ENCODE results near the gene OPCML.

OPCML gene

GRCh38 chr11:133497477-133498140 lies 34.7 kb downstream of the OPCML start:
- Histone ChIP-seq H3K27me3 (ENCODE audit: insufficient read depth, poor library complexity, severe bottlenecking) (no peaks in the 10 kb centered on the region), H3K27ac (replicated peaks) (no peak overlapping the region), H3K4me3 (replicated peaks; ENCODE audit: insufficient read depth, low read length) (no peak overlapping the region)
- TF ChIP-seq SPI1 (IDR thresholded peaks at IDR 0.05; ENCODE audit: borderline replicate concordance, low read depth), result no peak
- no peak for TF ChIP-seq REST (IDR thresholded peaks at IDR 0.05; ENCODE audit: insufficient replicate concordance, low read depth)
- TF ChIP-seq, protein P1, sequence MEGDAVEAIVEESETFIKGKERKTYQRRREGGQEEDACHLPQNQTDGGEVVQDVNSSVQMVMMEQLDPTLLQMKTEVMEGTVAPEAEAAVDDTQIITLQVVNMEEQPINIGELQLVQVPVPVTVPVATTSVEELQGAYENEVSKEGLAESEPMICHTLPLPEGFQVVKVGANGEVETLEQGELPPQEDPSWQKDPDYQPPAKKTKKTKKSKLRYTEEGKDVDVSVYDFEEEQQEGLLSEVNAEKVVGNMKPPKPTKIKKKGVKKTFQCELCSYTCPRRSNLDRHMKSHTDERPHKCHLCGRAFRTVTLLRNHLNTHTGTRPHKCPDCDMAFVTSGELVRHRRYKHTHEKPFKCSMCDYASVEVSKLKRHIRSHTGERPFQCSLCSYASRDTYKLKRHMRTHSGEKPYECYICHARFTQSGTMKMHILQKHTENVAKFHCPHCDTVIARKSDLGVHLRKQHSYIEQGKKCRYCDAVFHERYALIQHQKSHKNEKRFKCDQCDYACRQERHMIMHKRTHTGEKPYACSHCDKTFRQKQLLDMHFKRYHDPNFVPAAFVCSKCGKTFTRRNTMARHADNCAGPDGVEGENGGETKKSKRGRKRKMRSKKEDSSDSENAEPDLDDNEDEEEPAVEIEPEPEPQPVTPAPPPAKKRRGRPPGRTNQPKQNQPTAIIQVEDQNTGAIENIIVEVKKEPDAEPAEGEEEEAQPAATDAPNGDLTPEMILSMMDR (IDR thresholded peaks at IDR 0.05; ENCODE audit: insufficient read depth, low read length), result no peak
- TF ChIP-seq GABPA (IDR thresholded peaks at IDR 0.05; ENCODE audit: low read depth), result no peak
- no peak for TF ChIP-seq POLR2AphosphoS5 (IDR thresholded peaks at IDR 0.05; ENCODE audit: low read depth)
- DNase-seq (ENCODE audit: low read depth in 1 of 2, low spot score in 1 of 2), result no peak

DNA sequence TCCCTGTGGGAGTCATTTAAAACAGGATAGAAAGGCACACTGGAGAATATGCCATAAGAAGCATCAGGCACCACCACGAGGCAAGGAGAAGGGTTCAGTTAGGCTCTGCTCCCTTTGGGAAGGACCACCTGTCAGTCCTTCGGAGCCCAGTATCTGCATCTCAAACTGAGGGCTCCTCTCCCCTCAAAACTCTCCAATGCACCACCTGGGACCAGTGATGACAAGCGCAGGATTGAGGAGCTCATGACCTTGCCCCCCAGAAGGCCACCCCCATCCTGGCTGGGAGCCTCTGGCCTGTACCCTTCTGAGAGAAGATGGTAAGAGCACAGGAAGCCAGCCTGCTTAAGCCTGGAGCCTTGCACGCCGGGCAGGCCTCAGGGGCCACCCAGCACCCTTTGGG lies 39.4 kb downstream of the OPCML start:
- H3K4me3 ChIP-seq (replicated peaks; ENCODE audit: insufficient read depth, low read length), result no peak overlapping the region
- no peaks in the 10 kb centered on the region for H3K27me3 ChIP-seq (ENCODE audit: insufficient read depth, poor library complexity, severe bottlenecking)
- H3K27ac ChIP-seq (replicated peaks), result no peak overlapping the region
- TF ChIP-seq POLR2AphosphoS5 (IDR thresholded peaks at IDR 0.05; ENCODE audit: low read depth), result no peak
- TF ChIP-seq SPI1 (IDR thresholded peaks at IDR 0.05; ENCODE audit: borderline replicate concordance, low read depth), result no peak
- TF ChIP-seq REST (IDR thresholded peaks at IDR 0.05; ENCODE audit: insufficient replicate concordance, low read depth), result no peak
- TF ChIP-seq GABPA (IDR thresholded peaks at IDR 0.05; ENCODE audit: low read depth), result no peak
- TF ChIP-seq, protein P1 (IDR thresholded peaks at IDR 0.05; ENCODE audit: insufficient read depth, low read length), result no peak
- no peak for DNase-seq (ENCODE audit: low read depth in 1 of 2, low spot score in 1 of 2)

DNA sequence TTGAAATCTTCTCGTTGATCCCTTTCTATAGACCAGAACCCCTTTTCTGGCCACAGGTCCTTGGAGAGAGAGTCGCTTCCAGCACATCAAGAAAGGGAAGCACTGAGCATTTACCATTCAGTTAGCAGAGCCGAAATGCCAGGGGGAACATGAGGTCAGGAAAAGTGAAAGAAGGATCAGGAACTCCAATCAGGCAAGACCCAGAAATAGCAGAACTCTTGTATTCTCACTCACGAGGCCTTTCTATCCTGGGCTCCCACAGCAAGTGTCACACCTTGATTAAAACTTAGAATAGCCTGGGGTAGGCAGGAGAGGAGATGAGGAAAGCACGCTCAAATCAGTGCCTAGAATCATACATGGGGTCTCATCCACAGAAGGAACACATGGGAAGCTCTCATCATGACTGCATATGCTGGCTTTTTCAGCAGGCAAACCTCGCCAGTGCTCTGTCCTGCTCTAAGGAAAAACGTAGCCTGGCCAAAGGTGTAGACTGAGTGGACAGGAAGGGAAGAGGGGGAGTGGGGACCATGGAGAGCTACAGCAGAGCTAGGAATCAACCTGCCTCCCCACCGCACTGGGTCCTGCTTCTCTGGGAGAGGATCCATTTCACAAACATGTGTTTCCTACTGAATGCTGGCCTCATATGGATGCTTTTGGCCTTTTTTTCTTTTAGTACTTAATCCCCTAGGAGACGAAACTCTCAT lies 40.5 kb downstream of the OPCML start:
- DNase-seq (ENCODE audit: low read depth in 1 of 2, low spot score in 1 of 2), result no peak
- Histone ChIP-seq H3K27me3 (ENCODE audit: insufficient read depth, poor library complexity, severe bottlenecking) (no peaks in the 10 kb centered on the region), H3K4me3 (replicated peaks; ENCODE audit: insufficient read depth, low read length) (no peak overlapping the region), H3K27ac (replicated peaks) (no peak overlapping the region)
- TF ChIP-seq REST (IDR thresholded peaks at IDR 0.05; ENCODE audit: insufficient replicate concordance, low read depth) (no peak), GABPA (IDR thresholded peaks at IDR 0.05; ENCODE audit: low read depth) (no peak), SPI1 (IDR thresholded peaks at IDR 0.05; ENCODE audit: borderline replicate concordance, low read depth) (no peak), POLR2AphosphoS5 (IDR thresholded peaks at IDR 0.05; ENCODE audit: low read depth) (no peak)
- TF ChIP-seq, protein P1 (IDR thresholded peaks at IDR 0.05; ENCODE audit: insufficient read depth, low read length), result no peak

Measured in HL-60 (cell line).